ENCODE results near the gene GORAB. TPM values are rescaled to one million over a fixed set of nuclear protein-coding genes. Genes with fewer than 3 reads are reported as not detected.

Gene GORAB
- 10 to 100 TPM in 2 of 4 donors, 1 to 10 TPM in 2; 6.2 to 14.0 (median 8.5) TPM for total RNA-seq

- DNase-seq (ENCODE audit: low spot score), result peak; percentile 76
- ATAC-seq (ENCODE audit: low FRiP score), result peak; percentile 99
- TF ChIP-seq CTCF (IDR thresholded peaks at IDR 0.05), result no peak
Measured at GRCh38 chr1:170531758-170532657, at the start of gene GORAB. GORAB (plus strand) TSS chr1:170532166; CDS start chr1:170532224, 58 bp downstream.

- TF ChIP-seq CTCF (IDR thresholded peaks at IDR 0.05), result no peak
- ATAC-seq (ENCODE audit: low FRiP score) (no peak), DNase-seq (ENCODE audit: low spot score) (no peak)
Measured at GRCh38 chr1:170483051-170483450, 48.9 kb upstream of the GORAB start.

GRCh38 chr1:170487503-170487902 is 44.5 kb upstream of the GORAB start:
- TF ChIP-seq CTCF (IDR thresholded peaks at IDR 0.05), result no peak
- ATAC-seq (ENCODE audit: low FRiP score), result no peak
- DNase-seq (ENCODE audit: low spot score), result no peak

- no peak for ATAC-seq (ENCODE audit: low FRiP score)
Measured at GRCh38 chr1:170491291-170491690, 40.7 kb upstream of the GORAB start.

GRCh38 chr1:170494369-170494768 is 37.6 kb upstream of the GORAB start:
- ATAC-seq (ENCODE audit: low FRiP score), result no peak
- no peak for DNase-seq (ENCODE audit: low spot score)
- no peak for TF ChIP-seq CTCF (IDR thresholded peaks at IDR 0.05)

More at GRCh38 chr1:170491291-170491690, 40.7 kb upstream of the GORAB start:
- no peak for DNase-seq (ENCODE audit: low spot score)
- TF ChIP-seq CTCF (IDR thresholded peaks at IDR 0.05), result no peak

- DNase-seq (ENCODE audit: low spot score), result no peak
- no peak for TF ChIP-seq CTCF (IDR thresholded peaks at IDR 0.05)
- ATAC-seq (ENCODE audit: low FRiP score), result no peak
Measured at GRCh38 chr1:170495006-170495405, 37.0 kb upstream of the GORAB start.

GRCh38 chr1:170498876-170499275 is 33.1 kb upstream of the GORAB start:
- no peak for TF ChIP-seq CTCF (IDR thresholded peaks at IDR 0.05)
- ATAC-seq (ENCODE audit: low FRiP score), result no peak

More at GRCh38 chr1:170498876-170499275, 33.1 kb upstream of the GORAB start:
- no peak for DNase-seq (ENCODE audit: low spot score)
